Nephron (organoid): Measurements from ENCODE around the gene SORCS2.

ENCODE experiments used
- H3K27ac Mint-ChIP-seq, 3 experiments: 2 replicates each; pipeline ENCODE4 v1.8.0; 2020; ENCODE audit warnings: mixed read lengths in 3 of 3, mild to moderate bottlenecking in 2 of 3, moderate library complexity in 1 of 3
- H3K27me3 Mint-ChIP-seq: 2 replicates; pipeline ENCODE4 v1.8.0; 2021; ENCODE audit warnings: low read depth, mild to moderate bottlenecking, moderate library complexity, mixed read lengths
- H3K36me3 Mint-ChIP-seq: 2 replicates; pipeline ENCODE4 v1.8.0; 2020; ENCODE audit warnings: low read depth, mixed read lengths
- H3K4me1 Mint-ChIP-seq: 2 replicates; pipeline ENCODE4 v1.8.0; 2020; ENCODE audit warnings: mixed read lengths
- H3K4me3 Mint-ChIP-seq, 3 experiments: 2 replicates each; pipeline ENCODE4 v1.8.0; 2020; ENCODE audit warnings: mild to moderate bottlenecking in 3 of 3, mixed read lengths in 3 of 3, moderate library complexity in 2 of 3
- H3K9me3 Mint-ChIP-seq: 2 replicates; pipeline ENCODE4 v1.8.0; 2020; ENCODE audit warnings: mixed read lengths
- TF ChIP-seq, protein P1 (sequence below), 3 experiments: fragments of 200-600 bp; sonication (generic); IDR thresholded peaks; one replicate each; pipeline ENCODE4 v1.5.0; 2021; ENCODE audit warnings: antibody characterized with exemption in 3 of 3; ENCODE audit not compliant: unreplicated experiment in 3 of 3

SORCS2 gene

GRCh38 chr4:7616193-7616592 is 423.9 kb downstream of the SORCS2 start:
- TF ChIP-seq, protein P1, sequence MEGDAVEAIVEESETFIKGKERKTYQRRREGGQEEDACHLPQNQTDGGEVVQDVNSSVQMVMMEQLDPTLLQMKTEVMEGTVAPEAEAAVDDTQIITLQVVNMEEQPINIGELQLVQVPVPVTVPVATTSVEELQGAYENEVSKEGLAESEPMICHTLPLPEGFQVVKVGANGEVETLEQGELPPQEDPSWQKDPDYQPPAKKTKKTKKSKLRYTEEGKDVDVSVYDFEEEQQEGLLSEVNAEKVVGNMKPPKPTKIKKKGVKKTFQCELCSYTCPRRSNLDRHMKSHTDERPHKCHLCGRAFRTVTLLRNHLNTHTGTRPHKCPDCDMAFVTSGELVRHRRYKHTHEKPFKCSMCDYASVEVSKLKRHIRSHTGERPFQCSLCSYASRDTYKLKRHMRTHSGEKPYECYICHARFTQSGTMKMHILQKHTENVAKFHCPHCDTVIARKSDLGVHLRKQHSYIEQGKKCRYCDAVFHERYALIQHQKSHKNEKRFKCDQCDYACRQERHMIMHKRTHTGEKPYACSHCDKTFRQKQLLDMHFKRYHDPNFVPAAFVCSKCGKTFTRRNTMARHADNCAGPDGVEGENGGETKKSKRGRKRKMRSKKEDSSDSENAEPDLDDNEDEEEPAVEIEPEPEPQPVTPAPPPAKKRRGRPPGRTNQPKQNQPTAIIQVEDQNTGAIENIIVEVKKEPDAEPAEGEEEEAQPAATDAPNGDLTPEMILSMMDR (IDR thresholded peaks at IDR 0.05; ENCODE audit: unreplicated experiment in 3 of 3): no peak
- H3K27ac Mint-ChIP-seq: no peak overlapping the region
- no peaks in the 10 kb centered on the region for H3K9me3 Mint-ChIP-seq
- H3K4me1 Mint-ChIP-seq: peaks cover 25% of the 10 kb centered on the region
- H3K36me3 Mint-ChIP-seq: no peaks in the 10 kb centered on the region
- no peak overlapping the region for H3K4me3 Mint-ChIP-seq
- H3K27me3 Mint-ChIP-seq: peaks cover 3% of the 10 kb centered on the region

DNA sequence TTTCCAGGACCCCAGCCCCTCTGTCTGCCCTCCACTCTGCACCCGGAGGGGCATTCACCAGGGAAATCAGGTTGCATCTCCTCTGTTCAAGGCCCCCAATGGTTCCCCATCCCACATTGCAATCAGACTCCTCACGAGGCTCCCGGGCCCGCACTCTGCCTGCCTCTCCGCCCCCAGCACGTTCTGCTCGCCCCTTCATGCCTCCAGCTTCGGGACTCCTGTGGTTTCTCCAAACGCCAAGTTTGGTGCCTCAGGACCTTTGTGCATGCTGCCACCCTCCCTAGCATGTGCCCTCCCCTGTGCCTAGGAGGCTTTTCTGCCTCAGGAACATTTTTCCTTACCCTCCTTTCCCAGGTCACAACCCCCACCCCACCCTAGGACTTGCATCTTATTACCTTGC is 426.0 kb downstream of the SORCS2 start:
- TF ChIP-seq, protein P1 (IDR thresholded peaks at IDR 0.05; ENCODE audit: unreplicated experiment in 3 of 3): no peak
- no peaks in the 10 kb centered on the region for H3K36me3 Mint-ChIP-seq
- no peaks in the 10 kb centered on the region for H3K9me3 Mint-ChIP-seq
- H3K4me1 Mint-ChIP-seq: peaks cover 10% of the 10 kb centered on the region
- no peak overlapping the region for H3K4me3 Mint-ChIP-seq
- H3K27ac Mint-ChIP-seq: no peak overlapping the region
- H3K27me3 Mint-ChIP-seq: peaks cover 3% of the 10 kb centered on the region

DNA sequence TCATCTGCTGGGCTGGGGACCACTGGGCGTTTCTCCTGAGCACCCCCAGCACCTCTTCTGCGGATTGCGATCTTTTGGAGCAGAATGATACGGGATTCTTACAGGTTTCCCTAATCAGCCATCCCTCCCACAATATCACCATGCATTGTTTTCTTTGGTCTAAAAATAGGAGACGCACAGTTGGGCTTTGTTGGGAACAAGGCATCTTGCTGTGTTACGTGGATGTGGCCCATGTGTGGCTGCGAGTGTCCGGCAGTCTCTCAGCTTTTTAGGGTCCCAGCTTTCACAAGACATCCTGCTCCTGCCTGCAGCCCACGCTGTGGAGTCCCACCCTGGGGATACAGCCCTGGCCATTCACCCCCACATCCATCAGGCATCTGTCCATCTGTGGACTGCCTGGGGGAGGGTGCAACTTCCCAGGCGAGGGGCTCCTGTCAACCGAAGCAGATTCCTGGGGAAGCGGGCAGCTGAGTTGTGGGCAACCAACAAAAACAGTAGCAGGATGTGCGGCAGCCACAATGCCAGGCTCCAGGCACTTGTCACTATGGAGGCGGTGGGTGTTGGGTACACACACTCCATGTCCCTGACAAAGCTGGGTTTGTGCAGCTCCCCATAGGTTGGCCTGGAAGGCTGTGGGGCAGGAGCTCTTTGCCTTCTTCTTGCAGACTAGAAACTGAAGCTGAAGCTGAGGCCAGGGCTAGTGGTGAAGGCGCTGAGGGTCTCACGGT is 427.9 kb downstream of the SORCS2 start:
- Mint-ChIP-seq H3K4me1 (peaks cover 17% of the 10 kb centered on the region), H3K9me3 (no peaks in the 10 kb centered on the region), H3K4me3 (no peak overlapping the region), H3K27ac (no peak overlapping the region), H3K27me3 (peaks cover 3% of the 10 kb centered on the region), H3K36me3 (no peaks in the 10 kb centered on the region)
- TF ChIP-seq, protein P1 (IDR thresholded peaks at IDR 0.05; ENCODE audit: unreplicated experiment in 3 of 3): no peak

DNA sequence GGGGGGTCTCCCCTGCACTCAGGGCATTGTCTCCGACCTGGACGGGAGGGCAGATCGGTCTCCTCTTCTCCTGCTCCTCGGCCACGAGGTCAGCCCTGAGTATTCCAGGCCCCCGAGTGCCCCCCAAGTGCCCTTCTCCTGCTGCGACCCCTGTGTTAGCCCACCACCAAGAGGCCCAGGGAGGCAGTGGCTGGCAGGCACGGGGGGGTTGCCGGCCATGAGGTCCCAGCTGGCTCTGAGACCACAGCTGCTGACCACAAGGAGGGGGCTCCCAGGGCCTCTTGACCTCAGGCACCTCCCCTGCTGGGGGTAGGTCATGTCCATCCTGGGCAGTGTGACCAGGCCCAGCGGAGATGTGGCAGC is 428.5 kb downstream of the SORCS2 start:
- Mint-ChIP-seq H3K36me3 (no peaks in the 10 kb centered on the region), H3K27ac (no peak overlapping the region), H3K27me3 (no peaks in the 10 kb centered on the region), H3K9me3 (no peaks in the 10 kb centered on the region), H3K4me1 (peaks cover 17% of the 10 kb centered on the region), H3K4me3 (no peak overlapping the region)
- TF ChIP-seq, protein P1 (IDR thresholded peaks at IDR 0.05; ENCODE audit: unreplicated experiment in 3 of 3): no peak

DNA sequence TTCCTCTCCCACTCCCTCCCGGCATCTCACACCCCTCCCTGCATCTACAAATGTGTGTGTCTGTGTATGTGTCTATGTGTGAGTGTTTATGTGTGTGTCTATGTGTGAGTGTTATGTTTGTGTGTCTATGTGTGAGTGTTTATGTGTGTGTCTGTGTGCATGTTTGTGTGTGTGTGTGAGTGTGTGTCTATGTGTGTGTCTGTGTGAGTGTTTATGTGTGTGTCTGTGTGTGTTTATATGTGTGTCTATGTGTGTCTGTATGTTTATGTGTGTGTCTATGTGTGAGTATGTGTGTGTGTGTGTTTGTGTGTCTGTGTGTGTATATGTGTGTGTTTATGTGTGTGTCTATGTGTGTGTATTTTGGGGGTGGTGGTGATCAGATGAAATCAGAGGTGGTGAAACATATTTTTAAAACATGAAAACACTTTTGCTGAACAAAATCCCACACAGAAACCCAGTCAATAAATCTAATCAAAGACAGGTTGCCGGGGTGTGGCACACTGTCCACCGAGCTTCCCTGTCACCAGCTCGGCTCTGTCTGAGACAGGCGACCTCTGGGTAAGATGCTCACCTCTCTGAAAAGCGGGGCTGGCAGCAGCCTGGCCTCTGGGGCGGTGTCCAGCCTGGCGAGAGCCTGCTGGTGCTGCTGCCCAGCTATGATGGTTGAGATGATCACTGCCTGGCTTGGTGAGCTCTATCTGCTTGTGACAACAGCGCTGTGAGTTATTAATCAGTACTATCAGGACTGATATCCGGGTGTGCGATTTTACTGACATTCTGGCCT is 429.1 kb downstream of the SORCS2 start:
- H3K27ac Mint-ChIP-seq: no peak overlapping the region
- peaks cover 17% of the 10 kb centered on the region for H3K4me1 Mint-ChIP-seq
- H3K9me3 Mint-ChIP-seq: no peaks in the 10 kb centered on the region
- no peak overlapping the region for H3K4me3 Mint-ChIP-seq
- H3K36me3 Mint-ChIP-seq: no peaks in the 10 kb centered on the region
- no peaks in the 10 kb centered on the region for H3K27me3 Mint-ChIP-seq
- TF ChIP-seq, protein P1 (IDR thresholded peaks at IDR 0.05; ENCODE audit: unreplicated experiment in 3 of 3): no peak
